ENCODE results near the gene RNF11.
"Not testable (repeated sequence)": the region's sequence is repeated elsewhere in the genome, so short reads cannot be mapped to it uniquely, and the experiment has no call there.

RNF11 gene

GRCh38 chr1:51235673-51236530 lies at the start of gene RNF11:
Gene RNF11 (plus strand): TSS chr1:51236273. CDS start chr1:51236757, 484 bp downstream.
- DNase-seq (ENCODE audit: low read depth) = peak; percentile 71

- no peak for DNase-seq (ENCODE audit: low read depth)
Measured at GRCh38 chr1:51188230-51188629, 47.8 kb upstream of the RNF11 start.

- peak; percentile 45 for DNase-seq (ENCODE audit: low read depth)
Measured at GRCh38 chr1:51189421-51190073, 46.5 kb upstream of the RNF11 start.

- DNase-seq (ENCODE audit: low read depth) = no peak
Measured at GRCh38 chr1:51190961-51191360, 45.1 kb upstream of the RNF11 start.

GRCh38 chr1:51192213-51192843 lies 43.7 kb upstream of the RNF11 start:
- peak; percentile 53 for DNase-seq (ENCODE audit: low read depth)

- DNase-seq (ENCODE audit: low read depth) = no peak
Measured at GRCh38 chr1:51193564-51193963, 42.5 kb upstream of the RNF11 start.

- no peak for DNase-seq (ENCODE audit: low read depth)
Measured at GRCh38 chr1:51203121-51203873, 32.8 kb upstream of the RNF11 start.

- DNase-seq (ENCODE audit: low read depth) = no peak
Measured at GRCh38 chr1:51203874-51204245, 32.2 kb upstream of the RNF11 start.

GRCh38 chr1:51210055-51210454 lies 26.0 kb upstream of the RNF11 start:
- DNase-seq (ENCODE audit: low read depth) = no peak

- DNase-seq (ENCODE audit: low read depth) = no peak
Measured at GRCh38 chr1:51210676-51211075, 25.4 kb upstream of the RNF11 start.

- peak; percentile 82 for DNase-seq (ENCODE audit: low read depth)
Measured at GRCh38 chr1:51214615-51215131, 21.4 kb upstream of the RNF11 start.

GRCh38 chr1:51215169-51215568 lies 20.9 kb upstream of the RNF11 start:
- no peak for DNase-seq (ENCODE audit: low read depth)

- DNase-seq (ENCODE audit: low read depth) = no peak
Measured at GRCh38 chr1:51216631-51217030, 19.4 kb upstream of the RNF11 start.

- DNase-seq (ENCODE audit: low read depth) = no peak
Measured at GRCh38 chr1:51217101-51217500, 19.0 kb upstream of the RNF11 start.

GRCh38 chr1:51218570-51218969 lies 17.5 kb upstream of the RNF11 start:
- no peak for DNase-seq (ENCODE audit: low read depth)

- DNase-seq (ENCODE audit: low read depth) = no peak
Measured at GRCh38 chr1:51219022-51219421, 17.1 kb upstream of the RNF11 start.

GRCh38 chr1:51221529-51221928 lies 14.5 kb upstream of the RNF11 start:
- not testable (repeated sequence) for DNase-seq (ENCODE audit: low read depth)

- DNase-seq (ENCODE audit: low read depth) = no peak
Measured at GRCh38 chr1:51222136-51222787, 13.8 kb upstream of the RNF11 start.

- DNase-seq (ENCODE audit: low read depth) = no peak
Measured at GRCh38 chr1:51222809-51223208, 13.3 kb upstream of the RNF11 start.

- no peak for DNase-seq (ENCODE audit: low read depth)
Measured at GRCh38 chr1:51224255-51224654, 11.8 kb upstream of the RNF11 start.

- DNase-seq (ENCODE audit: low read depth) = not testable (repeated sequence)
Measured at GRCh38 chr1:51227231-51227960, 8.7 kb upstream of the RNF11 start.
